WTC11 (cell line): ENCODE data around the gene PIP5K1A. TPM values are rescaled to one million over a fixed set of nuclear protein-coding genes. Genes with fewer than 3 reads are reported as not detected.
A peak's percentile ranks its signal among the peaks of the same experiment; 100 is the strongest.

ENCODE experiments used
- ATAC-seq: fragments of 200-7000 bp; cut with Tn5 transposase; 2 replicates; pipeline ENCODE4 v1.10.0; 2021; ENCODE audit warnings: mild to moderate bottlenecking, moderate library complexity
- CTCF ChIA-PET: fragments of 300-600 bp; sonication (Branson Sonifier 250); formaldehyde crosslinking; loops from one replicate; lab custom pipeline; 2021; ENCODE audit warnings: antibody characterized with exemption; lab: Charles Lee
- POLR2A ChIA-PET: fragments of 350-600 bp; sonication (Branson Sonifier 250); formaldehyde crosslinking; loops from one replicate; lab custom pipeline; 2021; ENCODE audit warnings: antibody characterized with exemption; lab: Charles Lee
- DNase-seq: peaks from one replicate; pipeline ENCODE4 v3.0.0; 2021; ENCODE audit warnings: low spot score
- H3K27ac Mint-ChIP-seq: 2 replicates; pipeline ENCODE4 v1.8.0; 2021; ENCODE audit warnings: mixed read lengths
- H3K27me3 Mint-ChIP-seq: 2 replicates; pipeline ENCODE4 v1.8.0; 2021; ENCODE audit warnings: low read depth, mild to moderate bottlenecking, moderate library complexity, mixed read lengths
- H3K36me3 Mint-ChIP-seq: 2 replicates; pipeline ENCODE4 v1.8.0; 2021; ENCODE audit warnings: mixed read lengths
- H3K4me1 Mint-ChIP-seq: 2 replicates; pipeline ENCODE4 v1.8.0; 2022; ENCODE audit warnings: mixed read lengths
- H3K4me3 Mint-ChIP-seq: 2 replicates; pipeline ENCODE4 v1.8.0; 2021; ENCODE audit warnings: mild to moderate bottlenecking, moderate library complexity, mixed read lengths
- H3K9me3 Mint-ChIP-seq: 2 replicates; pipeline ENCODE4 v1.8.0; 2021; ENCODE audit warnings: mixed read lengths
- AFF4 ChIP-seq: sonication (generic); formaldehyde crosslinking; IDR thresholded peaks from 2 replicates; pipeline ENCODE4 v1.8.1; 2023; ENCODE audit warnings: mild to moderate bottlenecking, missing genetic modification reagents, borderline replicate concordance
- ATF6 ChIP-seq: sonication (generic); formaldehyde crosslinking; IDR thresholded peaks from 2 replicates; pipeline ENCODE4 v1.8.1; 2023; ENCODE audit warnings: mild to moderate bottlenecking, missing genetic modification reagents
- CBFB ChIP-seq: sonication (generic); formaldehyde crosslinking; IDR thresholded peaks from 2 replicates; pipeline ENCODE4 v1.8.1; 2022; ENCODE audit warnings: mild to moderate bottlenecking, low read depth, missing genetic modification reagents
- EMX1 ChIP-seq: fragments of 250-450 bp; sonication (Bioruptor Pico); IDR thresholded peaks from 2 replicates; pipeline ENCODE4 v1.8.0; 2021; ENCODE audit warnings: mild to moderate bottlenecking
- ERG ChIP-seq: fragments of 250-450 bp; sonication (Bioruptor Pico); IDR thresholded peaks from 2 replicates; pipeline ENCODE4 v1.8.0; 2021; ENCODE audit warnings: mild to moderate bottlenecking
- FOXJ3 ChIP-seq: sonication (generic); formaldehyde crosslinking; IDR thresholded peaks from 2 replicates; pipeline ENCODE4 v1.9.0; 2021; ENCODE audit warnings: missing genetic modification reagents, mild to moderate bottlenecking, borderline replicate concordance
- FOXK1 ChIP-seq: sonication (generic); formaldehyde crosslinking; IDR thresholded peaks from 2 replicates; pipeline ENCODE4 v1.8.0; 2022; ENCODE audit warnings: mild to moderate bottlenecking, moderate library complexity, missing genetic modification reagents
- FOXP4 ChIP-seq: sonication (generic); formaldehyde crosslinking; IDR thresholded peaks from 2 replicates; pipeline ENCODE4 v1.8.0; 2022; ENCODE audit warnings: mild to moderate bottlenecking, missing genetic modification reagents
- GTF2I ChIP-seq: fragments of 250-450 bp; sonication (Bioruptor Pico); conservative IDR thresholded peaks from 2 replicates; pipeline ENCODE4 v1.4.0; 2021; ENCODE audit warnings: mild to moderate bottlenecking
- IRF2 ChIP-seq: sonication (generic); formaldehyde crosslinking; IDR thresholded peaks from 2 replicates; pipeline ENCODE4 v1.8.0; 2022; ENCODE audit warnings: low read depth, missing genetic modification reagents, borderline replicate concordance
- KAT7 ChIP-seq: sonication (generic); formaldehyde crosslinking; IDR thresholded peaks from 2 replicates; pipeline ENCODE4 v1.8.1; 2023; ENCODE audit warnings: missing genetic modification reagents, mild to moderate bottlenecking, borderline replicate concordance
- MLX ChIP-seq: sonication (generic); formaldehyde crosslinking; IDR thresholded peaks from 2 replicates; pipeline ENCODE4 v1.8.1; 2023; ENCODE audit warnings: mild to moderate bottlenecking, missing genetic modification reagents, moderate library complexity
- NFE2L1 ChIP-seq: sonication (generic); formaldehyde crosslinking; IDR thresholded peaks from 2 replicates; pipeline ENCODE4 v1.8.1; 2023; ENCODE audit warnings: missing genetic modification reagents
- PRDM15 ChIP-seq: sonication (generic); formaldehyde crosslinking; IDR thresholded peaks from 2 replicates; pipeline ENCODE4 v1.8.0; 2022; ENCODE audit warnings: missing genetic modification reagents
- SMAD4 ChIP-seq: sonication (generic); formaldehyde crosslinking; IDR thresholded peaks from 2 replicates; pipeline ENCODE4 v1.8.0; 2022; ENCODE audit warnings: mild to moderate bottlenecking, missing genetic modification reagents
- ZNF219 ChIP-seq: sonication (generic); formaldehyde crosslinking; IDR thresholded peaks from 2 replicates; pipeline ENCODE4 v1.8.0; 2023; ENCODE audit warnings: missing genetic modification reagents, mild to moderate bottlenecking, borderline replicate concordance
- ZNF317 ChIP-seq: sonication (generic); formaldehyde crosslinking; IDR thresholded peaks from 2 replicates; pipeline ENCODE4 v1.8.1; 2023; ENCODE audit warnings: low read depth, mild to moderate bottlenecking, moderate library complexity, missing genetic modification reagents, borderline replicate concordance
- total RNA-seq: library from RNA; stranded (reverse); gene quantifications from 3 replicates; pipeline ENCODE4 v1.2.3, GENCODE V29; 2021

PIP5K1A gene
- total RNA-seq, 1 experiment from 2014 or later, result 81.3 TPM

GRCh38 chr1:151213560-151213959 is 15.2 kb downstream of the PIP5K1A start (continued):
- TF ChIP-seq ZNF219 (CRISPR knock-in tag), result no peak

- H3K27me3 Mint-ChIP-seq, result no peaks in the 10 kb centered on the region
- H3K27ac Mint-ChIP-seq, result no peak overlapping the region
- ChIA-PET CTCF (interaction anchor here (1.2 kb wide), 1 partner anchor 122 kb away, joined by 3 read pairs; no protein-coding TSS in a partner anchor), POLR2A (interaction anchor here (0.6 kb wide), 1 partner anchor 869 kb away, joined by 3 read pairs; no protein-coding TSS in a partner anchor)
- no peak for TF ChIP-seq AFF4
- no peak for TF ChIP-seq ERG (CRISPR knock-in tag)
- TF ChIP-seq ATF6 (CRISPR knock-in tag), result no peak
- no peak for TF ChIP-seq IRF2 (CRISPR knock-in tag)
- TF ChIP-seq CBFB (CRISPR knock-in tag), result no peak
- DNase-seq (no peak), ATAC-seq (no peak)
- peaks cover 29% of the 10 kb centered on the region for H3K36me3 Mint-ChIP-seq
- H3K4me3 Mint-ChIP-seq, result no peak overlapping the region
- no peaks in the 10 kb centered on the region for H3K9me3 Mint-ChIP-seq
- H3K4me1 Mint-ChIP-seq, result peaks cover 6% of the 10 kb centered on the region
Observed at GRCh38 chr1:151221616-151222015, 23.3 kb downstream of the PIP5K1A start.

- Mint-ChIP-seq H3K36me3 (peaks cover 33% of the 10 kb centered on the region), H3K4me1 (peaks cover 6% of the 10 kb centered on the region), H3K27ac (peak overlapping the region; percentile 78), H3K4me3 (no peak overlapping the region), H3K9me3 (no peaks in the 10 kb centered on the region), H3K27me3 (no peaks in the 10 kb centered on the region)
- POLR2A ChIA-PET, result interaction anchor here (0.6 kb wide), 1 partner anchor 869 kb away, joined by 3 read pairs; no protein-coding TSS in a partner anchor
- no peak for DNase-seq
- CTCF ChIA-PET, result interaction anchor here (1.0 to 1.2 kb wide), 3 partner anchors 30 to 122 kb away, joined by 3 to 6 read pairs (median 4); no protein-coding TSS in a partner anchor
- ATAC-seq, result no peak
- TF ChIP-seq FOXP4 (CRISPR knock-in tag) (no peak), GTF2I (no peak), FOXK1 (CRISPR knock-in tag) (no peak), KAT7 (CRISPR knock-in tag) (no peak), ZNF317 (no peak), EMX1 (CRISPR knock-in tag) (no peak), FOXJ3 (no peak), PRDM15 (CRISPR knock-in tag) (no peak), MLX (CRISPR knock-in tag) (no peak), NFE2L1 (CRISPR knock-in tag) (no peak), SMAD4 (CRISPR knock-in tag) (no peak), ZNF219 (CRISPR knock-in tag) (no peak)
Observed at GRCh38 chr1:151222130-151222529, 23.8 kb downstream of the PIP5K1A start.
